HPDE6-E6E7 (cell line): Measurements from ENCODE around the gene POLD1.
A peak's percentile ranks its signal among the peaks of the same experiment; 100 is the strongest.
"Not testable (repeated sequence)": the region's sequence is repeated elsewhere in the genome, so short reads cannot be mapped to it uniquely, and the experiment has no call there.

Experiments
- DNase-seq: peaks from one replicate; pipeline ENCODE4 v3.0.0; 2011; ENCODE audit warnings: missing footprints; ENCODE audit errors: extremely low spot score

Gene POLD1

DNA sequence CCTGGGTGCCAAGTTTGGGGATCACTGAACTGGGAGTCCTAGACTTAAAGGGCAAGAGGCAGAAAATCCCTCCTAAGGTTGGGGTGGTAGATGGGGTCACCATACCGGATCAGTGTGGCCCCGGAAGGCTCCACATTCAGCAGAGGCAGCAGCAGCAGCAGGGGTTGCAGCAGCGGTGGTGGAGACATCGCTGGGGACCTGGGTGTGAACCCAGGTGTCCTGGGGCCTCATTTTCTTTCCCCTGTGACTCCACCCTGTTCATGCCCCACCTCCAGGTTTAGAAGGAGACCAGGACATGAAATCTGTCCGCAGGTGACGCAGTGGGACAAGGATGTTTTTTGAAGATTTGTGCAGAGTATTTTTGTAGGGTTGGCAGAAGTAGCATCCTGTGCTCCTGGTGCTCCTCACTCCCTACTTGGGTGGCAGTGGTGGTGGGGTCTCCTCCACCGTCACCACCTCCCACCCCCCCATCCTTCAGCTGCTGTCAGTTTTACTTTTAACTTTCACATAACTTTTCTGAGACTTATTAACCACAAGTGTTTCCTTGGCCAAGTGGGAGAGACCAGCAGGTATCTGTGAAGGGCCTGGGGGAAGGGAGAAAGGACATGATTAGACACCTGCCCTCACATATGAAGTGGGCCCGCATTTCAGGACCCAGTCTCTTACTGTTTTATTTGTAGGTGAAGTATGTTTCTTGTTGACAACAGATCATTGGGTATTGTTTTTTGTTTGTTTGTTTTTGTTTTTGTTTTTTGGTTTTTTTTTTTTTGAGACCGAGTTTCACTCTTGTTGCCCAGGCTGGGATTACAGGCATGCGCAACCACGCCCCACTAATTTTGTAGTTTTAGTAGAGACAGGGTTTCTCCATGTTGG is 18.5 kb upstream of the POLD1 start, which contains the start of gene NAPSA:
Gene NAPSA, minus strand, starts transcription at position 206 of the 873 bp plus-strand sequence. Its CDS starts 18 bp downstream, at position 188.
- DNase-seq = no peak

DNA sequence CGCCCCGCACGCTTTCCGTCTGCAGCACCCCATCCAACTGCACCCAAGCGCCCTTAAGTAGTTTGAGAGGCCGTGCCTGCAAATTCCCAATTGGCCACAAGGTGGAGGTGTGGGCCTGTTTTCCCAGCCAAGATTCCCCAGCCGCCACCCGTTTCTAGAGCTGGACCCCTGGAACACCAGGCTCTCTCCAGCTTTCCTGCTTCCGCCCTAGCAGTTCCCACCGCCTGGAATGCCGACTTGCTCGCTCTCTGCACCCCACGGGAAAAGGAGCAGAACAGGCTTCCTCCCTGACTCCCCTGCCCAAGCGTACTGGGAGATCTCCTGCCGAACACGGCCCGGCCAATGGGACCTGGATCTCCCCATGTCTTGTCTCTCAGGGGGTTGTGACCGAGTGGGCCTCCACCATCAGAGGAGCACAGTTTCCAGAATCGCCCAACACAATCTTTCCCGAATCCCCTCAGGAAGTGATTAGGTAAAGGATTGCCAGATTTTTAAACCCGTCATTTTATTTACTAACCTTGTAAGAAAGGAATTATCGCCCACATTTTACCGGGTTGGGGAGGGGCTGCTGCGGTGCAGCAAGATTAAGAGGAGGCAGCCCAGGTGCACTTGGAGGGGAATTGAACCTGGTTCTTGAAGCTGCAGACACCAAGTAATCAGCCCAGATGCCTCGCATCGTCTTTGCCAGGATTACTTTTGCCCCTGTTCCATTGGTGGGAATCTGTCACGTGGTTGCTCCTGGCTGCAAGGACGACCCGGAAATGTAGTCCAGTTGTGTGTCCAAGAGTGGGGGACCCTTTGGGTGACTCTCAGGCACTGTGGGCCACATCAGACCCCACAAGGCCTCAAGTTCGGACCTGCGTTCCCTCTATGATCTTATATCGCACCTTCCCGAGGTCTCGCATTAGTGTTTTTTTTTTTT is 15.2 kb upstream of the POLD1 start:
- peak; percentile 90 for DNase-seq

DNA sequence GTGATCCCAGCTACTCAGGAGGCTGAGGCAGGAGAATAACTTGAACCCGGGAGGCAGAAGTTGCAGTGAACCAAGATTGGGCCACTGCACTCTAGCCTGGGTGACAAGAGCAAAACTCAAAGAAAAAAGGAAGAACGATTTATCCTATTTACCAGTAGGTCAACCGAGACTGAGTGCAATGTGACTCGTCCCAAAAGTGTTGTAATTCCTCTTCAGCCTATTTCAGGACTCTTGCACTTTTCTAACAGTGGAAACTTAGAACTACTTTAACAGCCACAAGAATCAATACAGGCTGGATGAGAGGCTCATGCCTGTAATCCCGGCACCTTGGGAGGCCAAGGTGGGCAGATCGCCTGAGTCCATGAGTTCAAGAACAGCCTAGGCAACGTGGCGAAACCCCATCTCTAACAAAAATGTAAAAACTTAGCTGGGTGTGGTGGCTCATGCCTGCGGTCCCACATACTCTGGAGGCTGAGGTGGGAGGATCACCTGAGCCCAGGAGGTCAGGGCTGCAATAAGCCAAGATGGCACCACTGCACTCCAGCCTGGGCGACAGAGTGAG is 12.2 kb upstream of the POLD1 start:
- DNase-seq = no peak

DNA sequence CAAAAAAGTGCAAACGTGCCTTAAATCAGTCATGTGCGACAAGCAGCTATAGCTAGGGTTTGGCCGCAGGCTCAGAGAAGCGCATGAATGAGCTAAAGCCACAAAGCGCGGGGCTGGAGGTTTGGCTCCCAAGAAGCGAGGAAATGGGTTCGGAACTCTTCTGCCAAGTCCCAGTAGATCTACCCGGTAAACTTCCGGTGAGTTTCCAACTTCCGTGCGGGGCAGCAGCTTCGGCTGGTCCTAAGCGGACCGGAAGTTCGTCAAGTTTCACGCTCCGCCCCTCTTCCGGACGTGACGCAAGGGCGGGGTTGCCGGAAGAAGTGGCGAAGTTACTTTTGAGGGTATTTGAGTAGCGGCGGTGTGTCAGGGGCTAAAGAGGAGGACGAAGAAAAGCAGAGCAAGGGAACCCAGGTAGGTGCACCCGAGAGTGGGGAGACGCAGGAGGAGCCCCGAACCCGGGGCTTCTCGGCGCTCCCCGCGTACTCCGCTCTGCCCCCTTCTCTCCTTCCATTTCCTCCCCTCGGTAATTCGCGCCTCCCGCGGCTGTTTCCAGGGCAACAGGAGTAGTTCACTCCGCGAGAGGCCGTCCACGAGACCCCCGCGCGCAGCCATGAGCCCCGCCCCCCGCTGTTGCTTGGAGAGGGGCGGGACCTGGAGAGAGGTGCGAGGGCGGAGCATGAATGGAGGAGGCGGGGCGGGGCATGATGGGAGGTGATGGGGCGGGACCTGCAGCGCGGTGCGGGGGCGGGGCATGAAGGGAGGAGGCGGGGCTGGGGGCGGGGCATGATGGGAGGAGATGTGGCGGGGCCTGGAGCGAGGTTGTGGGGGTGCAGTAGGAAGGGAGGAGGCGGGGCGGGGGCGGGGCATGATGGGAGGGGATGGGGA is 7.7 kb upstream of the POLD1 start, which contains the start of gene NR1H2:
Gene NR1H2, plus strand, starts transcription at position 292 of the 885 bp plus-strand sequence. CDS start 1,149 bp downstream, outside the sequence.
- DNase-seq = peak; percentile 86

DNA sequence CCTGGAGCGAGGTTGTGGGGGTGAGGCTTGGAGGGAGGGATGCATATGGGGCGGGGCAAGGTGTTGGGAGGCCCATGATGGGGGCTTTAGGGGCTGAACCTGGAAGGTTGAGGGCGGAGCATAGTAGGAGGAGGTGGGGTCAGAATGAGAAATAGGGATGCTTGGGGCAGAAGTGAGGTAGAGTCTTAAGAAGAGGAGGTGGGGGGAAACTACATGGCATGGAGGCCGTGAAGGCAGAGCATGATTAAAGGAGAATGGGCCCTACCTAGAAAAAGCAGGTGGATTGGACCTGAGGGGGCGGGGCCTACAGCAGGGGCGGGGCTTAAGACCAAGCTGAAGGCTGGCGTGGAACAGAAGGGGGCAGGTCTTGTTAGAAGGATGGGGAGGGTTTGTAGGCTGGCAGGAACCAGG is 7.1 kb upstream of the POLD1 start:
- no peak for DNase-seq

DNA sequence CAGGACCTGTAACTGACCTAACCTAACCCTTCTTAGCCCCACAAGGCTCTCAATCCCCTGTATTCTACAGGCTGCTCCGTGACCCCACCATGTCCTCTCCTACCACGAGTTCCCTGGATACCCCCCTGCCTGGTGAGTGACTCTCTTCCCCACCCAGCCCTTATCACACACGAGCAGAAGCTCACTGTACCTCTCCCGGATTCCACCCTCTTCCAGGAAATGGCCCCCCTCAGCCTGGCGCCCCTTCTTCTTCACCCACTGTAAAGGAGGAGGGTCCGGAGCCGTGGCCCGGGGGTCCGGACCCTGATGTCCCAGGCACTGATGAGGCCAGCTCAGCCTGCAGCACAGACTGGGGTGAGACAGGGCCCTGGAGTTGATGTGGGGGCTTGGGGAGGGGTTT is 6.6 kb upstream of the POLD1 start:
- DNase-seq = no peak

DNA sequence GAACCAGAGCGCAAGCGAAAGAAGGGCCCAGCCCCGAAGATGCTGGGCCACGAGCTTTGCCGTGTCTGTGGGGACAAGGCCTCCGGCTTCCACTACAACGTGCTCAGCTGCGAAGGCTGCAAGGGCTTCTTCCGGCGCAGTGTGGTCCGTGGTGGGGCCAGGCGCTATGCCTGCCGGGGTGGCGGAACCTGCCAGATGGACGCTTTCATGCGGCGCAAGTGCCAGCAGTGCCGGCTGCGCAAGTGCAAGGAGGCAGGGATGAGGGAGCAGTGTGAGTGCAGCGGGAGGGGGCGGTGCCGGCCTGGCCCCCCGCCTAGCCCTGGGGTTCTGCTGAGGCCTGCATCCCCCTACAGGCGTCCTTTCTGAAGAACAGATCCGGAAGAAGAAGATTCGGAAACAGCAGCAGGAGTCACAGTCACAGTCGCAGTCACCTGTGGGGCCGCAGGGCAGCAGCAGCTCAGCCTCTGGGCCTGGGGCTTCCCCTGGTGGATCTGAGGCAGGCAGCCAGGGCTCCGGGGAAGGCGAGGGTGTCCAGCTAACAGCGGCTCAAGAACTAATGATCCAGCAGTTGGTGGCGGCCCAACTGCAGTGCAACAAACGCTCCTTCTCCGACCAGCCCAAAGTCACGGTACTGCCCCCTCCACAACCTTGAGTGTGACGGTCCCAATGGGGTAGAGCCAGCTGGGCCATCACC is 5.8 kb upstream of the POLD1 start:
- DNase-seq = no peak

DNA sequence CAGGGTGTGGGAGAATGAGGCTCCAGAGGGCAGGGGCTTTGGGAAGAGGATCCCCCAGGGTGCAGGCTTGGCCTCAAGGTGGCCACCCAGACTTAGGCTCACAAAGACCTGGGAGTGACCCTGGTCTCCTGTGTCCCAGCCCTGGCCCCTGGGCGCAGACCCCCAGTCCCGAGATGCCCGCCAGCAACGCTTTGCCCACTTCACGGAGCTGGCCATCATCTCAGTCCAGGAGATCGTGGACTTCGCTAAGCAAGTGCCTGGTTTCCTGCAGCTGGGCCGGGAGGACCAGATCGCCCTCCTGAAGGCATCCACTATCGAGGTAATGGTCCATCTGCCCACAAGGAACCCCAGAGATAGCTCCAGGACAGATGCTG is 5.3 kb upstream of the POLD1 start:
- no peak for DNase-seq

DNA sequence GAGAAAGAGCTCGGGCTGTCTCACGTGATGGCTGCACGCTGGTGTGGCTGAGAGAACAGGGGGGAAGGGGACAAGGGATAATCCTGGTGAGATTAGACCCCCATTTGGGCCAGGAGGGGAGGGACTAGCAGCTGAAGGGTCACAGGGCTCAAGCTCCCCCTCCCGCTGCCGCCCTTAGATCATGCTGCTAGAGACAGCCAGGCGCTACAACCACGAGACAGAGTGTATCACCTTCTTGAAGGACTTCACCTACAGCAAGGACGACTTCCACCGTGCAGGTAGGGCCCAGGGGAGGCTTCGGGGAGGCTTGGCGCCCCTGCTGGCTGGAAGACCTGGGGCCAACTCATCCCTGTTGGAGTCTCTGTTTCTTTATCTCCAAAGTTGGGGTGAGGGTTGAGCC is 4.5 kb upstream of the POLD1 start:
- no peak for DNase-seq

DNA sequence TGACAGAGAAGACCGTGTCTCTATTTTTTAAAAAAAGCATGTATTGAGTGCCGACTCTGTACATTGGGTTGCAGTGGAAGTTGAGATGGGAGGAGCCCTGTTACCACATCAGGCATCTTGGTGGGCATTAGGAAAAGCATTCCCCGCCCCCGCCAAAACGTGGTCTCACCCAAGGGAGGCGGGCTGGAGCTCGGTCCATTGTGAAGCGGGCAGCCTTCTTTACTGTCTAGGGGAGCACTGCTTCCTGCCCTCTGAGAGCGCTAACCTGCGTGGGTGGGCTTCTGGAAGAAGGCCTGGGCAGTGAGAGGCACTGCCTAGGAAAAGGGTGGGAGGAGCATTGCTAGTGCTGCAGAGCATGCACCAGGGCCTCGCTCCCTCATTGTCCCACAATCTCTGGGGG is 4.0 kb upstream of the POLD1 start:
- no peak for DNase-seq

DNA sequence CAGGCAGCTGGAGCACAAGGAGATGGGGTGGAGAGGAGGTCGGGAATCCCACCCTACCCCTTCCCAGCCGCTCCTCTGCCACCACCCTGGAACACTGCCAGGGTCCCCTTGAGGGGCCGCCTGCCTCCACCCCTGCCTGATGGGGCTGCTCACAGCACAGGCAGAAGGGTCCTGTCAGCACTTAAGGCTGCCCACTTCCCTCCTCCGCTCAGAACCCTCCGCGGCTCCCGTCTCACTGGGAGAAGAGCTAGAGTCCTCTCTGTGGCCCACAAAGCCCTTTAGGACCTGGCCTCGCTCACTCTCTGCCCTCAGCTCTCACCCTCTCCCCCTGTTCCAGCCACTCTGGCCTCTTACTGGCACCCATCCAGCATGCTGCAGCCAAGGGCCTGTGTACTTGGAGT is 3.4 kb upstream of the POLD1 start:
- no peak for DNase-seq

DNA sequence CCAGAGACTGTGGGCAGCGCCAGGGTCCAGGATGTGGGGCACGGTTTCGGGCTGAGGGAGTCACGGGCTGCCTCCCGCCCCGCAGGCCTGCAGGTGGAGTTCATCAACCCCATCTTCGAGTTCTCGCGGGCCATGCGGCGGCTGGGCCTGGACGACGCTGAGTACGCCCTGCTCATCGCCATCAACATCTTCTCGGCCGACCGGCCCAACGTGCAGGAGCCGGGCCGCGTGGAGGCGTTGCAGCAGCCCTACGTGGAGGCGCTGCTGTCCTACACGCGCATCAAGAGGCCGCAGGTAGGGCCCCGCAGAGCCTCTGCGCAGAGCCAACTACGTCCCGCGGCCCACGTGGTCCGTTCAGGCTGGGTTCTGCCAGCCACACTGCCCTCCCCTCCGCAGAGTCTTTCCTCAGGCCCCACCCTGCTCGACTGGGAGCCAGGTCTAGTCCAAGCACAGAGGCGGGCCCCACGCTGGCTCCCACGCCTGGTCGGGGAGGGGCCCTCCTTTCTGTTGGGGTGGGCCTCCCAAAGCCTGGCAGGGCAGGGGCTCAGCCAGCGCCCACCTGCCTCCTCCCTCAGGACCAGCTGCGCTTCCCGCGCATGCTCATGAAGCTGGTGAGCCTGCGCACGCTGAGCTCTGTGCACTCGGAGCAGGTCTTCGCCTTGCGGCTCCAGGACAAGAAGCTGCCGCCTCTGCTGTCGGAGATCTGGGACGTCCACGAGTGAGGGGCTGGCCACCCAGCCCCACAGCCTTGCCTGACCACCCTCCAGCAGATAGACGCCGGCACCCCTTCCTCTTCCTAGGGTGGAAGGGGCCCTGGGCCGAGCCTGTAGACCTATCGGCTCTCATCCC is 2.0 kb upstream of the POLD1 start:
- DNase-seq = no peak

DNA sequence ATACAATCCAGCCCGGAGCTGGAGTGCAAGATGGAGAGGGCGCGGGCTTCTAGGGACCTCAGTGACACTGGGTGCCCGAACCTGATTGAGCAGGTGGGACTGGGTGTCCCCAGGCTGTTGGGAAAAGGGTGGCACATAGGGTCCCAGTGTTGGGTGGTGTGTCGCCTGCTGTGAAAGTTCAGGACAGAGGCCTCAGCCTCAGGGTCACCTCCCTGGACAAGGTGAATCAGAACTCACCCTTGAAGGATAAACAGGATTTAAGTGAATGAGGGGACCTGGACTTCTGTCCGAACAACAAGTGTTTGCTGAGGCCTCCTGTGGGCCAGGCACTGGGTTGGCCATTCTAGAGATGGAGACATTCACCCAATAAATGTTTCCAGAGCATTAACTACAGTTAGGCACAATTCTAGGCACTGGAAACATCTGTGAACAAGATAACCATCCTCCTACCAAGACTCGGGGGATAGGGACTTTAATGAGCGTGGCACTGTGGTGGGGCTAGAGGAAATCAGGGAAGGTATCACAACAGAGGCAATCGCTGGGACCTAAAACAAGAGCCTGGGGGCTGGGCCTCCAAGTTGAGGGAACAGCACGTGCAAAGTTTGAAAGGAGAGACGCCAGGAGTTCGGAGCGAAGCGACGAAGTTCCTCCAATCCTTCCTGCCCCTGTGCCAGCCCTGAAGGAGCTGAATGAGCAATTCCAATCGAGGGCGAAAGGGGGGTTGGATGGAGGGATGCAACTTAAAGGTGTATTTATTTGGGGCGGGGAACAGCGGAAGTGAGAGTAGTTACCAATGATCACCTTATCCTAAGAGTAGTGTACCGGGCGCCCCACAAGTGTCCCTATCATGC is 921 bp upstream of the POLD1 start:
- no peak for DNase-seq

DNA sequence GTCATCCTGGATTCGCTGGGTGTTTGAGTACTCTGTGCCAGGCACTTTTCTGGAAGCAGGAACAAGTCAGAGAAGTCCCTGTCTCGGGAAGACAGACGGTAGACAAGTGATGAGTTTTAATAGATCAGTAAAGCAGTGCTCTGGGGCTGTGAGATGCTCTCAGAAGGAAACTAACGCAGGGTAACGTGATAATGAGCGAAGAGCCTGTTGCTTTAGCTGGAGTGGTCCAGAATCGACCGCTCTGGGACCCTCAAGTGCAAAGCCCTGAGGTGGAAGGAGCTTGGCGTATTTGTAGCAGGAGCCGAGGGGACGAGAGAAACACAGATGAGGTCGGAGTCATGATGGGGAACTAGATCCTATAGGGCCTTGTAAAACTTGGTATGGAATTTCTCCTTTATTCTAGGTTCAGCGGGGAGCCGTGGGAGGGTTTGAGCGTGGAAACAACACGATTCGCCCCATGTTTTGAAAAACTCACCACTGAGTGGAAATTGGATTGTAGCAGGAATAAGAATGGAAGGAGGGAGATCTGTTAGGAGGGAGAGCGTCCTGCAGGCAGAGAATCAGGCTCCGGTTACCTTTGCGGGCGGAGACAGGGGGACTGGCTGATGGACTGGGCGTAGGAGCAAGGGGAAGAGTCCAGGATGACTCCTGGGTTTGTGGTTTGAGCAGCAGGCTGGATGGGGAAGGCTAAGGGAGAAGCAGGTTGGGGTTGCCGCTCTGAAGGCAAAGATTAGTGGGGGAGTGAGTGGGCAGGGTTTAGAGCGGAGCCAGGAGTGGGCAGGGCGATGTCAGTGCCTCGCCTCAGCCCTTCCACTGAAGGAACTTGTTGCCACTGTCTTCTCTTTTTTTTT is 763 bp downstream of the POLD1 start:
- DNase-seq = no peak

DNA sequence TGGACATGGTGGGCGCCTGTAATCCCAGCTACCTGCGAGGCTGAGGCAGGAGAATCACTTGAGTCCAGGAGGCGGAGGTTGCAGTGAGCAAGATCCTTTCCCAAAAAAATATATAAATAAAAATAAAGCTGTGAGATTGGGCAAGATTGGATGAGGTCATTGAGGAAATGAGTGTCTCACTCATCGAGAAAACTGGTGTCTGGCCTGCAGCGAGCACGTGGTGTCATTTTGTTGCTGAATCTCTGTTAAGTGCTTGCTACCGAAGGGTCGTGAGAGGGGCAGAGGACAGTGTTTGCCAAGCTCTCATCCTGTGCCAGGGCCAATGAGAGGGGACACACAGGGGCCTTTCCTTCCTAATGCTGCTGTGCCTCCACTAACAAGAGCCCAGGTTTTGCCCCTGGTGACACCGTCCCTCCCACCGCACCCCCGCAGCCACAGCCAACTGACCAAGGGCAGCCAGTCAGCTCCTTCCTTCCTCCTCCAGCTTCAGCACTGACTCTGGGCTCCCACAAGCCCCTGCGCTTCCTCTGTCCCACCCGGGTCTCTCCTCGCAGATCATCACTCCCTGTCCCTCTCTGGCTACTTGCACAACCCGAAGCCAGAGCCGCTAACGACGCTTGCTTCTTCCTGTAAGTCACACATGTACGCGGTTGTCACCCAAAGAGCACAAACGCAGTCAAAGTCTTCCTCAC is 3.2 kb downstream of the POLD1 start:
- DNase-seq = no peak

DNA sequence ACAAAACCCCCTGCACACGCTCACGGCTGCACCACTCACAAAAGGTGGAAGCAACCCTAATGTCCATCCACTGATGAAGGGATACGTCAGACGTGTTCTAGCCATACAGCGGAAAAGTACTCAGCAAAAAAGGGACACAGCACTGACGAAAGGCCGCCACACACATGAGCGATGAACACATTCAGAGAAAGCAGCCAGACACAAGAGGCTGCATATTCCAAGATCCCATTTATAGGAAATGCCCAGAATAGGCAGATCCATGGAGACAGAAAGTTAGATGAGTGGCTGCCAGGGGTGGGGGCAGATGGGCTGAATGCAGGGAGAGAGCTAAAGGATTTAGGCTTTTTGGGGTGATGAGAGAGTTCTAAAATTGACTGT is 3.7 kb downstream of the POLD1 start:
- no peak for DNase-seq

DNA sequence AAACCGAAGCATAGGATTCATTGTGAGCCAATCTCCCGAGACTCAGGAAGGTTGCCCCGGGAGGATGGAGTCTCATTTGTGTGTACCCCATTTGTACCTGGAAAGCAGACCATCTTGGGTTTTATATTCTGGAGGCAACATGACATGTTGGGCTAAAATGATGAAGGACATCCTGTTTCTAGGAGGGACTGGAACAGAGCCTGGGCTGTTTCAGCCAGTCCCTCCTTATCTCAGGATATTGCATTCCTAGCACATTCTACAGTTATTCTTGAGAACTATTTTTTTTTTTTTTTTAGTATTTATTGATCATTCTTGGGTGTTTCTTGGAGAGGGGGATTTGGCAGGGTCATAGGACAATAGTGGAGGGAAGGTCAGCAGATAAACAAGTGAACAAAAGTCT is 6.1 kb downstream of the POLD1 start:
- DNase-seq = not testable (repeated sequence)
